ENCODE data around the gene HAAO.

Gene HAAO

DNA sequence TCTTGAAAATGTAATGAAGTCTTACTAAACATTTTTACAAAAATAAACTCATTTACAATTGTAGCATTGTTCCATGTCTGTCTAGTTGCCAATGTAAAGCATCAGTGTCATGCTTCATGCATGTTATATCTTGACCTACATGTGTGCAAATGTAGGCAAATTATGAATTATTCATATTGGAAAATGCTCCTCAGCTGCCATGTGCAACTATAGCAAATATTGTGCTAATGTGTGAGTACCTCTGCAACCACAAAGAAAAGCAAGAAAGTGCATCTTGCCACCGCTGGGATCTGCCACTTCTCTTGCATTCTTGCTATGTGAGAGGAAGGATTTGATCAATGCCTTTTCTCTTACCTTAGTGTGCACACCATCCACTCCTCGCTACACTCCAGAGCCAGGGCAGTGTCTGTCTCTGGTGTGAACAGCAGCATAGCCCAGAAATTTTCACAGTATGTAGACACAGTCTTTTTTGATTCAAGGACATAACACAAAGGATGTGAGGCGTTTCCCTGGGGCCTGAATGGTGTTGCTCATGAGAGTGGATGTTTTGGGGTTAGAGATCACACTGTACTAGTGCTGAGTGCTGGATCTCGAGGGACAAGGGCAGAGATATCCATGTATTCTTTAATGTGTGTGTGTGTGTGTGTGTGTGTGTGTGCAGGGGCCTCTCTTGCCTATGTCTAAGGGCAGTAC, 47.6 kb upstream of the HAAO start:
- H3K9me3 ChIP-seq (ENCODE audit: insufficient read depth, low read depth, low read length): no peaks in the 10 kb centered on the region
- TF ChIP-seq EZH2phosphoT487 (IDR thresholded peaks at IDR 0.05; ENCODE audit: borderline replicate concordance): no peak
- TF ChIP-seq, protein P1, sequence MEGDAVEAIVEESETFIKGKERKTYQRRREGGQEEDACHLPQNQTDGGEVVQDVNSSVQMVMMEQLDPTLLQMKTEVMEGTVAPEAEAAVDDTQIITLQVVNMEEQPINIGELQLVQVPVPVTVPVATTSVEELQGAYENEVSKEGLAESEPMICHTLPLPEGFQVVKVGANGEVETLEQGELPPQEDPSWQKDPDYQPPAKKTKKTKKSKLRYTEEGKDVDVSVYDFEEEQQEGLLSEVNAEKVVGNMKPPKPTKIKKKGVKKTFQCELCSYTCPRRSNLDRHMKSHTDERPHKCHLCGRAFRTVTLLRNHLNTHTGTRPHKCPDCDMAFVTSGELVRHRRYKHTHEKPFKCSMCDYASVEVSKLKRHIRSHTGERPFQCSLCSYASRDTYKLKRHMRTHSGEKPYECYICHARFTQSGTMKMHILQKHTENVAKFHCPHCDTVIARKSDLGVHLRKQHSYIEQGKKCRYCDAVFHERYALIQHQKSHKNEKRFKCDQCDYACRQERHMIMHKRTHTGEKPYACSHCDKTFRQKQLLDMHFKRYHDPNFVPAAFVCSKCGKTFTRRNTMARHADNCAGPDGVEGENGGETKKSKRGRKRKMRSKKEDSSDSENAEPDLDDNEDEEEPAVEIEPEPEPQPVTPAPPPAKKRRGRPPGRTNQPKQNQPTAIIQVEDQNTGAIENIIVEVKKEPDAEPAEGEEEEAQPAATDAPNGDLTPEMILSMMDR (conservative IDR thresholded peaks at IDR 0.05; ENCODE audit: low read length): no peak
- no peaks in the 10 kb centered on the region for H3K9me2 ChIP-seq (replicated peaks; ENCODE audit: low read depth, low read length)
- no peak overlapping the region for H3K4me3 ChIP-seq (ENCODE audit: low read length, poor library complexity, severe bottlenecking)
- no peak overlapping the region for H3K4me2 ChIP-seq (ENCODE audit: low read depth, low read length, poor library complexity, severe bottlenecking)
- no peaks in the 10 kb centered on the region for H3K27me3 ChIP-seq (ENCODE audit: insufficient read depth, low read length, poor library complexity, severe bottlenecking)
- no peaks in the 10 kb centered on the region for H3K4me1 ChIP-seq (ENCODE audit: insufficient read depth, low read length, poor library complexity, severe bottlenecking)
- H3F3A ChIP-seq (ENCODE audit: low read depth): no peaks in the 10 kb centered on the region
- H3K36me3 ChIP-seq (ENCODE audit: insufficient read depth, low read length): no peaks in the 10 kb centered on the region
- no peak overlapping the region for H3K9ac ChIP-seq (ENCODE audit: low read depth, low read length, poor library complexity, severe bottlenecking)
- H3K79me2 ChIP-seq (ENCODE audit: insufficient read depth, low read length): no peaks in the 10 kb centered on the region
- no peaks in the 10 kb centered on the region for H4K20me1 ChIP-seq (ENCODE audit: insufficient read depth, low read length, poor library complexity, severe bottlenecking)
- H2AFZ ChIP-seq (ENCODE audit: low read length): no peak overlapping the region

DNA sequence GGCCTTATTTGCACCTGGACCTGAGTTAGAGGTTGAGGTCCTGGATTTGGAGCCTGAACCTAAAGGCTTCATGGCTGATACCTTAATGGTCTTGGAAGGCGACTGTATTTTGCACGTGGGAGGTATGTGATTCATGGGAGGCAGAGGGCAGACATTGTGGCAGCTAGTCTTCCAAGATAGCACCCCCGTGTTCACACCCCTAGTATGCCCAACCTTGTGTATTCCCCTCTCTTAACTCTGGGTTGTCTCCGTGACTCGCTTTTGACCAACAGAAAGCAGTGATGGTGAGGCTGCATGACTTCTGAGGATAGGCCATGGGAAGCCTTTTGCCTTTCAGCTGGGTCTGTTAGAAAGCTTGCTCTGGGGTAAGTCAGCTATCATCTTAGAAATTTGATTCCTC, 45.8 kb upstream of the HAAO start:
- H3K9ac ChIP-seq (ENCODE audit: low read depth, low read length, poor library complexity, severe bottlenecking): no peak overlapping the region
- no peaks in the 10 kb centered on the region for H4K20me1 ChIP-seq (ENCODE audit: insufficient read depth, low read length, poor library complexity, severe bottlenecking)
- TF ChIP-seq EZH2phosphoT487 (IDR thresholded peaks at IDR 0.05; ENCODE audit: borderline replicate concordance): no peak
- TF ChIP-seq, protein P1 (conservative IDR thresholded peaks at IDR 0.05; ENCODE audit: low read length): no peak
- H3F3A ChIP-seq (ENCODE audit: low read depth): no peaks in the 10 kb centered on the region
- no peak overlapping the region for H2AFZ ChIP-seq (ENCODE audit: low read length)
- H3K79me2 ChIP-seq (ENCODE audit: insufficient read depth, low read length): no peaks in the 10 kb centered on the region
- H3K27me3 ChIP-seq (ENCODE audit: insufficient read depth, low read length, poor library complexity, severe bottlenecking): no peaks in the 10 kb centered on the region
- no peaks in the 10 kb centered on the region for H3K4me1 ChIP-seq (ENCODE audit: insufficient read depth, low read length, poor library complexity, severe bottlenecking)
- no peak overlapping the region for H3K4me3 ChIP-seq (ENCODE audit: low read length, poor library complexity, severe bottlenecking)
- H3K4me2 ChIP-seq (ENCODE audit: low read depth, low read length, poor library complexity, severe bottlenecking): no peak overlapping the region
- H3K9me3 ChIP-seq (ENCODE audit: insufficient read depth, low read depth, low read length): no peaks in the 10 kb centered on the region
- H3K9me2 ChIP-seq (replicated peaks; ENCODE audit: low read depth, low read length): no peaks in the 10 kb centered on the region
- no peaks in the 10 kb centered on the region for H3K36me3 ChIP-seq (ENCODE audit: insufficient read depth, low read length)

DNA sequence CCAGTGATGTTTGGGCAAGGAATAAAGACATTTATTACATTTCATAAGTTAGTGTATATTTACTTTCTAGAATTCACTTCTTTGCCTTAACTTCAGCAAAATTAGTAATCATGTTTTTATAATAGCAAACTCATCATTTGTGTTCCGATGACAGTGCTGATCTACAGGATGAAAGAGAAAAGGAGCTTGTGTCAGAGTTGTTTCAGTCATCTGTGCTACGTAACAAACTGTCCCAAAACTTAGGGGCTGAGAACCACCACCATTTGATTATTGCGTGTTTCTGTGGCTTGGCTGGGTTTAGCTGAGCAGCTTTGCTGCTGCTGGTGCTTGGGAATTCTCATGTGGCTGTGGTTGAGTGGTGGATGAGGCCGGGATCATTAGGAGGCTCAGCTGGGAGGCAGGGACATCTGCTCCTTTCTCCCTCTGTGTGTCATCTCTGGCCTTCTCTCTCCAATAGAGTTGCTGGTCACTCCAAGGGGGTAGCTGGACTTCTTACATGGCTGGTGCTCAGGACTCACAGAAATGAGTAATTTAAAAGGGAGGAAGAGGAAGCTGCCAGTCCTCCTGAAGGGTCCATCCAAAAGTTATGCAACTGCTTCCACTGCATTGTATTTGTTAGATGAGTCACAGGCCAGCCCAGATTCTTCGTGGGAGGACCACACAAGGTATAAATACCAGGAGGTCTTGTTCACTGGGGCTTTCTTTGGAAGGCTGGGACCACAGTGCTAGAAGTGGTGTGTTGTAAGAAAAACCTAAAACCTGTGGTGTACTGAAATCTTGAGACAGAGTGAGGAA, 43.4 kb upstream of the HAAO start:
- Histone ChIP-seq H3K4me2 (ENCODE audit: low read depth, low read length, poor library complexity, severe bottlenecking) (no peak overlapping the region), H3F3A (ENCODE audit: low read depth) (no peaks in the 10 kb centered on the region), H3K27me3 (ENCODE audit: insufficient read depth, low read length, poor library complexity, severe bottlenecking) (no peaks in the 10 kb centered on the region), H3K79me2 (ENCODE audit: insufficient read depth, low read length) (no peaks in the 10 kb centered on the region), H3K4me3 (ENCODE audit: low read length, poor library complexity, severe bottlenecking) (no peak overlapping the region), H3K9me3 (ENCODE audit: insufficient read depth, low read depth, low read length) (no peaks in the 10 kb centered on the region), H3K36me3 (ENCODE audit: insufficient read depth, low read length) (no peaks in the 10 kb centered on the region), H3K9me2 (replicated peaks; ENCODE audit: low read depth, low read length) (no peaks in the 10 kb centered on the region), H4K20me1 (ENCODE audit: insufficient read depth, low read length, poor library complexity, severe bottlenecking) (no peaks in the 10 kb centered on the region), H2AFZ (ENCODE audit: low read length) (no peak overlapping the region), H3K4me1 (ENCODE audit: insufficient read depth, low read length, poor library complexity, severe bottlenecking) (no peaks in the 10 kb centered on the region), H3K9ac (ENCODE audit: low read depth, low read length, poor library complexity, severe bottlenecking) (no peak overlapping the region)
- no peak for TF ChIP-seq EZH2phosphoT487 (IDR thresholded peaks at IDR 0.05; ENCODE audit: borderline replicate concordance)
- TF ChIP-seq, protein P1 (conservative IDR thresholded peaks at IDR 0.05; ENCODE audit: low read length): no peak
